ENCODE measurements around the gene ZFYVE21. TPM values are rescaled to one million over a fixed set of nuclear protein-coding genes. Genes with fewer than 3 reads are reported as not detected.

The ZFYVE21 gene
- total RNA-seq, 1 experiment from 2014 or later = 66.2 TPM

GRCh38 chr14:103723748-103724081, 8.1 kb downstream of the ZFYVE21 start:
- H3K4me3 ChIP-seq (ENCODE audit: low read depth, low read length) = no peak overlapping the region
- ChIA-PET CTCF (no interaction called here), POLR2A (no interaction called here)
- no peak for TF ChIP-seq CTCF (IDR thresholded peaks at IDR 0.05; ENCODE audit: insufficient read depth in 1 of 2, low read depth in 1 of 2, low read length in 1 of 2, severe bottlenecking in 1 of 2, unreplicated experiment in 1 of 2)
- no peaks in the 10 kb centered on the region for H3K27me3 ChIP-seq (replicated peaks; ENCODE audit: control insufficient read depth, insufficient read depth, low read length)
- Mint-ChIP-seq H3K36me3 (ENCODE audit: insufficient read depth, unreplicated experiment) (peaks cover 12% of the 10 kb centered on the region), H3K4me3 (ENCODE audit: unreplicated experiment) (no peak overlapping the region), H3K9me3 (ENCODE audit: unreplicated experiment) (no peaks in the 10 kb centered on the region), H3K27me3 (ENCODE audit: insufficient read depth, unreplicated experiment) (no peaks in the 10 kb centered on the region), H3K27ac (ENCODE audit: unreplicated experiment) (no peak overlapping the region), H3K4me1 (ENCODE audit: low read depth, unreplicated experiment) (no peaks in the 10 kb centered on the region)
- H3K9me3 ChIP-seq = no peaks in the 10 kb centered on the region
- peaks cover 3% of the 10 kb centered on the region; the same call in 1 of the 2 replicates for H3K36me3 ChIP-seq (ENCODE audit: control insufficient read depth, insufficient read depth, low read length)
- intact Hi-C loops (cut with micrococcal nuclease; ENCODE audit: unreplicated experiment) = no loop called here
- H3K4me1 ChIP-seq = no peaks in the 10 kb centered on the region
- no TSS peak for BruUV-seq (replicated peaks)
- no peak for DNase-seq

- H3K27me3 Mint-ChIP-seq (ENCODE audit: insufficient read depth, unreplicated experiment) = no peaks in the 10 kb centered on the region
- POLR2A ChIA-PET = no interaction called here
- no peak for DNase-seq
- H3K9me3 ChIP-seq = no peaks in the 10 kb centered on the region
- H3K4me1 ChIP-seq = no peaks in the 10 kb centered on the region
- H3K9me3 Mint-ChIP-seq (ENCODE audit: unreplicated experiment) = no peaks in the 10 kb centered on the region
- H3K27ac Mint-ChIP-seq (ENCODE audit: unreplicated experiment) = no peak overlapping the region
- CTCF ChIA-PET = no interaction called here
- H3K4me3 ChIP-seq (ENCODE audit: low read depth, low read length) = no peak overlapping the region
- no peaks in the 10 kb centered on the region for H3K27me3 ChIP-seq (replicated peaks; ENCODE audit: control insufficient read depth, insufficient read depth, low read length)
- peaks cover 16% of the 10 kb centered on the region for H3K36me3 Mint-ChIP-seq (ENCODE audit: insufficient read depth, unreplicated experiment)
- H3K4me1 Mint-ChIP-seq (ENCODE audit: low read depth, unreplicated experiment) = no peaks in the 10 kb centered on the region
- no peak overlapping the region for H3K4me3 Mint-ChIP-seq (ENCODE audit: unreplicated experiment)
- TF ChIP-seq CTCF (IDR thresholded peaks at IDR 0.05; ENCODE audit: insufficient read depth in 1 of 2, low read depth in 1 of 2, low read length in 1 of 2, severe bottlenecking in 1 of 2, unreplicated experiment in 1 of 2) = no peak
- intact Hi-C loops (cut with micrococcal nuclease; ENCODE audit: unreplicated experiment) = no loop called here
- BruUV-seq (replicated peaks) = no TSS peak
- peaks cover 3% of the 10 kb centered on the region; the same call in 1 of the 2 replicates for H3K36me3 ChIP-seq (ENCODE audit: control insufficient read depth, insufficient read depth, low read length)
Measured at GRCh38 chr14:103724116-103724515, 8.5 kb downstream of the ZFYVE21 start.

GRCh38 chr14:103725001-103725682, 9.5 kb downstream of the ZFYVE21 start:
- Mint-ChIP-seq H3K27ac (ENCODE audit: unreplicated experiment) (no peak overlapping the region), H3K4me3 (ENCODE audit: unreplicated experiment) (no peak overlapping the region)
- POLR2A ChIA-PET = no interaction called here

More at GRCh38 chr14:103725001-103725682, 9.5 kb downstream of the ZFYVE21 start:
- H3K36me3 ChIP-seq (ENCODE audit: control insufficient read depth, insufficient read depth, low read length) = peaks cover 3% of the 10 kb centered on the region; the same call in 1 of the 2 replicates
- TF ChIP-seq CTCF (IDR thresholded peaks at IDR 0.05; ENCODE audit: insufficient read depth in 1 of 2, low read depth in 1 of 2, low read length in 1 of 2, severe bottlenecking in 1 of 2, unreplicated experiment in 1 of 2) = no peak
- Mint-ChIP-seq H3K9me3 (ENCODE audit: unreplicated experiment) (no peaks in the 10 kb centered on the region), H3K27me3 (ENCODE audit: insufficient read depth, unreplicated experiment) (no peaks in the 10 kb centered on the region), H3K4me1 (ENCODE audit: low read depth, unreplicated experiment) (no peaks in the 10 kb centered on the region), H3K36me3 (ENCODE audit: insufficient read depth, unreplicated experiment) (peaks cover 18% of the 10 kb centered on the region)
- H3K27me3 ChIP-seq (replicated peaks; ENCODE audit: control insufficient read depth, insufficient read depth, low read length) = no peaks in the 10 kb centered on the region
- H3K4me1 ChIP-seq = no peaks in the 10 kb centered on the region
- no peak for DNase-seq
- no peaks in the 10 kb centered on the region for H3K9me3 ChIP-seq
- H3K4me3 ChIP-seq (ENCODE audit: low read depth, low read length) = no peak overlapping the region
- CTCF ChIA-PET = no interaction called here
- intact Hi-C loops (cut with micrococcal nuclease; ENCODE audit: unreplicated experiment) = no loop called here
- no TSS peak for BruUV-seq (replicated peaks)

Measured in Caco-2 (cell line).